ENCODE results near the gene AGGF1.

AGGF1 gene

GRCh38 chr5:77083088-77083487 lies 52.9 kb downstream of the AGGF1 start:
- no peaks in the 10 kb centered on the region for H3K9me2 ChIP-seq (replicated peaks; ENCODE audit: insufficient read depth, low read length)
- H3K27ac ChIP-seq (ENCODE audit: low read depth, low read length) = no peak overlapping the region
- H3K79me2 ChIP-seq (ENCODE audit: insufficient read depth, low read length) = peaks cover 9% of the 10 kb centered on the region; the same call in 1 of the 2 replicates
- H3K36me3 ChIP-seq (ENCODE audit: low read length) = peaks cover 11% of the 10 kb centered on the region; the same call in 1 of the 2 replicates
- H2AFZ ChIP-seq (ENCODE audit: low read depth, low read length, severe bottlenecking) = no peak overlapping the region
- no peak for TF ChIP-seq EZH2phosphoT487 (conservative IDR thresholded peaks at IDR 0.05; ENCODE audit: low read length)
- TF ChIP-seq, protein P1, sequence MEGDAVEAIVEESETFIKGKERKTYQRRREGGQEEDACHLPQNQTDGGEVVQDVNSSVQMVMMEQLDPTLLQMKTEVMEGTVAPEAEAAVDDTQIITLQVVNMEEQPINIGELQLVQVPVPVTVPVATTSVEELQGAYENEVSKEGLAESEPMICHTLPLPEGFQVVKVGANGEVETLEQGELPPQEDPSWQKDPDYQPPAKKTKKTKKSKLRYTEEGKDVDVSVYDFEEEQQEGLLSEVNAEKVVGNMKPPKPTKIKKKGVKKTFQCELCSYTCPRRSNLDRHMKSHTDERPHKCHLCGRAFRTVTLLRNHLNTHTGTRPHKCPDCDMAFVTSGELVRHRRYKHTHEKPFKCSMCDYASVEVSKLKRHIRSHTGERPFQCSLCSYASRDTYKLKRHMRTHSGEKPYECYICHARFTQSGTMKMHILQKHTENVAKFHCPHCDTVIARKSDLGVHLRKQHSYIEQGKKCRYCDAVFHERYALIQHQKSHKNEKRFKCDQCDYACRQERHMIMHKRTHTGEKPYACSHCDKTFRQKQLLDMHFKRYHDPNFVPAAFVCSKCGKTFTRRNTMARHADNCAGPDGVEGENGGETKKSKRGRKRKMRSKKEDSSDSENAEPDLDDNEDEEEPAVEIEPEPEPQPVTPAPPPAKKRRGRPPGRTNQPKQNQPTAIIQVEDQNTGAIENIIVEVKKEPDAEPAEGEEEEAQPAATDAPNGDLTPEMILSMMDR (IDR thresholded peaks at IDR 0.05; ENCODE audit: insufficient read depth, low read length, poor library complexity, severe bottlenecking) = no peak
- no peak overlapping the region for H3K9ac ChIP-seq (ENCODE audit: low read length)
- H4K20me1 ChIP-seq (ENCODE audit: low read depth, low read length) = no peaks in the 10 kb centered on the region
- H3K4me3 ChIP-seq (ENCODE audit: insufficient read depth, low read length, poor library complexity, severe bottlenecking) = no peak overlapping the region
- no peak overlapping the region for H3K4me2 ChIP-seq (ENCODE audit: low read depth, low read length, poor library complexity, severe bottlenecking)
- H3F3A ChIP-seq (ENCODE audit: insufficient read depth) = peaks cover 11% of the 10 kb centered on the region
- no peaks in the 10 kb centered on the region for H3K9me3 ChIP-seq (ENCODE audit: insufficient read depth, low read length)
- H3K27me3 ChIP-seq (ENCODE audit: low read length) = no peaks in the 10 kb centered on the region

DNA sequence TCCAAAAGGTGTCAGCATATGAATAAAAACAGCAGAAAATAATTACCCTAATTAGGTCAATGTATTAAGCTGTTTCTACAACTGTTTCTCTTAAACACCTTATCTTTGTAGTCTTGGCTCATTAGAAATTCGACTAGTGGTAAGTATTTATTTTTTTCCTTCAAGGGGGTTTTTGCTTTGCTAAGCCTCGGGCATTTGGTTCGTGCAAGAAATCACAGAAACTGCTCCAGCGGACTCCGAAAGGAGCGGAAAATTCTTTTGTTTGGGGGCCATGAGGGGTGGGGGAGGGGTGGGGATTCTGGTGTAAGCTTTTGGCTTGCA lies 56.1 kb downstream of the AGGF1 start:
- Histone ChIP-seq H3K4me3 (ENCODE audit: insufficient read depth, low read length, poor library complexity, severe bottlenecking) (peak overlapping the region; percentile 70), H3K36me3 (ENCODE audit: low read length) (peaks cover 7% of the 10 kb centered on the region; the same call in 1 of the 2 replicates), H3F3A (ENCODE audit: insufficient read depth) (no peaks in the 10 kb centered on the region), H4K20me1 (ENCODE audit: low read depth, low read length) (no peaks in the 10 kb centered on the region), H3K9ac (ENCODE audit: low read length) (peak overlapping the region; percentile 71), H3K27me3 (ENCODE audit: low read length) (no peaks in the 10 kb centered on the region), H3K4me2 (ENCODE audit: low read depth, low read length, poor library complexity, severe bottlenecking) (peak overlapping the region; percentile 99), H3K9me3 (ENCODE audit: insufficient read depth, low read length) (no peaks in the 10 kb centered on the region), H3K9me2 (replicated peaks; ENCODE audit: insufficient read depth, low read length) (no peaks in the 10 kb centered on the region), H2AFZ (ENCODE audit: low read depth, low read length, severe bottlenecking) (peak overlapping the region; percentile 77), H3K27ac (ENCODE audit: low read depth, low read length) (peak overlapping the region; percentile 76), H3K79me2 (ENCODE audit: insufficient read depth, low read length) (peaks cover 9% of the 10 kb centered on the region; the same call in 1 of the 2 replicates)
- TF ChIP-seq EZH2phosphoT487 (conservative IDR thresholded peaks at IDR 0.05; ENCODE audit: low read length) = no peak
- TF ChIP-seq, protein P1 (IDR thresholded peaks at IDR 0.05; ENCODE audit: insufficient read depth, low read length, poor library complexity, severe bottlenecking) = no peak

- H3K27ac ChIP-seq (ENCODE audit: low read depth, low read length) = peak within 1 kb of the TSS; percentile 76
- no peaks in the 10 kb centered on the region for H4K20me1 ChIP-seq (ENCODE audit: low read depth, low read length)
- H3K9me2 ChIP-seq (replicated peaks; ENCODE audit: insufficient read depth, low read length) = no peaks in the 10 kb centered on the region
- peak within 1 kb of the TSS; percentile 99 for H3K4me2 ChIP-seq (ENCODE audit: low read depth, low read length, poor library complexity, severe bottlenecking)
- no peak for TF ChIP-seq EZH2phosphoT487 (conservative IDR thresholded peaks at IDR 0.05; ENCODE audit: low read length)
- TF ChIP-seq, protein P1 (IDR thresholded peaks at IDR 0.05; ENCODE audit: insufficient read depth, low read length, poor library complexity, severe bottlenecking) = peak; percentile 22
- no peaks in the 10 kb centered on the region for H3K9me3 ChIP-seq (ENCODE audit: insufficient read depth, low read length)
- H3F3A ChIP-seq (ENCODE audit: insufficient read depth) = no peaks in the 10 kb centered on the region
- peaks cover 7% of the 10 kb centered on the region; the same call in 1 of the 2 replicates for H3K36me3 ChIP-seq (ENCODE audit: low read length)
- no peaks in the 10 kb centered on the region for H3K27me3 ChIP-seq (ENCODE audit: low read length)
- H2AFZ ChIP-seq (ENCODE audit: low read depth, low read length, severe bottlenecking) = peak within 1 kb of the TSS; percentile 77
- H3K9ac ChIP-seq (ENCODE audit: low read length) = peak within 1 kb of the TSS; percentile 71
- peaks cover 9% of the 10 kb centered on the region; the same call in 1 of the 2 replicates for H3K79me2 ChIP-seq (ENCODE audit: insufficient read depth, low read length)
- peak within 1 kb of the TSS; percentile 70 for H3K4me3 ChIP-seq (ENCODE audit: insufficient read depth, low read length, poor library complexity, severe bottlenecking)
Measured at GRCh38 chr5:77086689-77087483, 56.7 kb downstream of the AGGF1 start, which contains the start of gene ZBED3. Gene ZBED3 (minus strand): TSS chr5:77087285. CDS start chr5:77077878, 9,407 bp downstream.
